Neural progenitor cell (in vitro differentiated cells): Measurements from ENCODE around the gene AASDH. TPM values are rescaled to one million over a fixed set of nuclear protein-coding genes. Genes with fewer than 3 reads are reported as not detected.

Experiments used
- DNase-seq: peaks from one replicate; pipeline ENCODE4 v3.0.0-alpha.2; 2016; ENCODE audit warnings: low spot score
- H2AFZ ChIP-seq: fragments of 200-600 bp; sonication (generic); replicated peaks from 2 replicates; pipeline ENCODE4 v1.6.1; 2016; ENCODE audit warnings: antibody characterized with exemption
- H3F3A ChIP-seq: fragments of 200-600 bp; sonication (generic); 2 replicates; pipeline ENCODE4 v1.6.1; 2016; ENCODE audit warnings: antibody characterized with exemption, low read depth
- H3K27ac ChIP-seq: fragments of 200-600 bp; sonication (generic); 2 replicates; pipeline ENCODE4 v1.5.1; 2016; ENCODE audit warnings: mild to moderate bottlenecking
- H3K27me3 ChIP-seq: fragments of 200-600 bp; sonication (generic); 2 replicates; pipeline ENCODE4 v1.6.1; 2016; ENCODE audit warnings: mild to moderate bottlenecking, moderate library complexity
- H3K36me3 ChIP-seq: fragments of 200-600 bp; sonication (generic); 2 replicates; pipeline ENCODE4 v1.5.1; 2016
- H3K4me1 ChIP-seq: fragments of 200-600 bp; sonication (generic); 2 replicates; pipeline ENCODE4 v1.6.1; 2016; ENCODE audit warnings: mixed run types
- H3K4me2 ChIP-seq: fragments of 200-600 bp; sonication (generic); 2 replicates; pipeline ENCODE4 v1.6.1; 2016
- H3K4me3 ChIP-seq: fragments of 200-600 bp; sonication (generic); 2 replicates; pipeline ENCODE4 v1.5.1; 2016
- H3K79me2 ChIP-seq: fragments of 200-600 bp; sonication (generic); 2 replicates; pipeline ENCODE4 v1.6.1; 2016; ENCODE audit warnings: low read depth
- H3K9ac ChIP-seq: fragments of 200-600 bp; sonication (generic); 2 replicates; pipeline ENCODE4 v1.6.1; 2016
- H3K9me3 ChIP-seq: fragments of 200-600 bp; sonication (generic); 2 replicates; pipeline ENCODE4 v1.5.1; 2016; ENCODE audit warnings: low read depth
- H4K20me1 ChIP-seq: fragments of 200-600 bp; sonication (generic); 2 replicates; pipeline ENCODE4 v1.6.1; 2016; ENCODE audit warnings: low read depth
- H3K27ac Mint-ChIP-seq: 3 replicates; pipeline ENCODE4 v1.8.0; 2021; ENCODE audit warnings: mixed read lengths
- H3K27me3 Mint-ChIP-seq: 2 replicates; pipeline ENCODE4 v1.8.0; 2022; ENCODE audit warnings: low read depth, mild to moderate bottlenecking, inconsistent platforms, moderate library complexity, mixed read lengths; ENCODE audit not compliant: insufficient read depth
- H3K36me3 Mint-ChIP-seq: 3 replicates; pipeline ENCODE4 v1.8.0; 2021; ENCODE audit warnings: mixed read lengths
- H3K4me1 Mint-ChIP-seq: 3 replicates; pipeline ENCODE4 v1.8.0; 2021; ENCODE audit warnings: mixed read lengths
- H3K4me3 Mint-ChIP-seq: 3 replicates; pipeline ENCODE4 v1.8.0; 2021; ENCODE audit warnings: mild to moderate bottlenecking, moderate library complexity, mixed read lengths
- H3K9me3 Mint-ChIP-seq: 3 replicates; pipeline ENCODE4 v1.8.0; 2020; ENCODE audit warnings: mixed read lengths
- EZH2 ChIP-seq: fragments of 200-600 bp; sonication (generic); IDR thresholded peaks from 2 replicates; pipeline ENCODE4 v1.6.1; 2017; ENCODE audit warnings: antibody characterized with exemption, mild to moderate bottlenecking, moderate library complexity
- EZH2phosphoT487 ChIP-seq: fragments of 200-600 bp; sonication (generic); IDR thresholded peaks from 2 replicates; pipeline ENCODE4 v1.6.1; 2017; ENCODE audit warnings: antibody characterized with exemption
- total RNA-seq: library from RNA; depleted of rRNA; stranded (reverse); fragments of >200 nt; gene quantifications from 2 replicates; pipeline ENCODE4 v1.2.3, GENCODE V29; 2015; ENCODE audit warnings: low replicate concordance
- TF ChIP-seq, protein P1 (sequence below): fragments of 200-600 bp; sonication (generic); IDR thresholded peaks from 2 replicates; pipeline ENCODE4 v1.5.1; 2017; ENCODE audit warnings: antibody characterized with exemption, mild to moderate bottlenecking

AASDH gene
- total RNA-seq, 1 donor from 2014 or later, result 33.1 TPM

DNA sequence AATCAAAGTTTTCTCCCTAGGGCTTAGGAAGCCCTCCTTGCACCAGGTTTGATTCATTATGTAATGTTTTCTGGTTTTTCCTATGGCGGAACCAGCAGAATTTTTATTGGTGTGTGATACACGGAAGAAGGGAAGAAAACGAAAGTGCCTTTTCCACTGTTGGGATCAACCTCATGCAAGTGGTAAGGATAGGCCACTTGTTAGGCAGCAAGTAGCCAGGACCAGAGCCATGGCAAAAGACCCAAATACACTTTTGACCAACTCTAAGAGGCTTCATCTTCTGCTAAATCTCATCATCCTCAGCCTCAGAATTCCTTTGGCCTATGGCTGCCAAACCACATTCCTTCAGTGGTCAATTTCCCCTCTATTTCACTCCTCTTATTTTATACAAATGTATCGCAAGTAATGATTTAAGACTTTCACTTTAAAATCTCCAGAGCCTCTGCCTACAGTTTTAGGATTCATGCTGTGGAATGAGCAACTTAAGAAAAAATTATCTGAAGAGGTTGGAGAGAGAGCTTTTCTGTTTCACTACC is 26.9 kb upstream of the AASDH start:
- Histone ChIP-seq H3K27me3 (no peaks in the 10 kb centered on the region), H3F3A (peaks cover 24% of the 10 kb centered on the region), H3K4me2 (no peak overlapping the region), H3K9ac (no peak overlapping the region), H3K79me2 (peaks cover 100% of the 10 kb centered on the region), H3K4me3 (no peak overlapping the region), H4K20me1 (peaks cover 57% of the 10 kb centered on the region), H3K9me3 (no peaks in the 10 kb centered on the region), H3K36me3 (no peaks in the 10 kb centered on the region), H3K4me1 (peaks cover 27% of the 10 kb centered on the region), H3K27ac (no peak overlapping the region), H2AFZ (no peak overlapping the region)
- Mint-ChIP-seq H3K9me3 (no peaks in the 10 kb centered on the region), H3K4me3 (no peak overlapping the region), H3K4me1 (peaks cover 22% of the 10 kb centered on the region), H3K27me3 (no peaks in the 10 kb centered on the region), H3K27ac (no peak overlapping the region), H3K36me3 (no peaks in the 10 kb centered on the region)
- no peak for DNase-seq
- no peak for TF ChIP-seq EZH2phosphoT487
- TF ChIP-seq, protein P1, sequence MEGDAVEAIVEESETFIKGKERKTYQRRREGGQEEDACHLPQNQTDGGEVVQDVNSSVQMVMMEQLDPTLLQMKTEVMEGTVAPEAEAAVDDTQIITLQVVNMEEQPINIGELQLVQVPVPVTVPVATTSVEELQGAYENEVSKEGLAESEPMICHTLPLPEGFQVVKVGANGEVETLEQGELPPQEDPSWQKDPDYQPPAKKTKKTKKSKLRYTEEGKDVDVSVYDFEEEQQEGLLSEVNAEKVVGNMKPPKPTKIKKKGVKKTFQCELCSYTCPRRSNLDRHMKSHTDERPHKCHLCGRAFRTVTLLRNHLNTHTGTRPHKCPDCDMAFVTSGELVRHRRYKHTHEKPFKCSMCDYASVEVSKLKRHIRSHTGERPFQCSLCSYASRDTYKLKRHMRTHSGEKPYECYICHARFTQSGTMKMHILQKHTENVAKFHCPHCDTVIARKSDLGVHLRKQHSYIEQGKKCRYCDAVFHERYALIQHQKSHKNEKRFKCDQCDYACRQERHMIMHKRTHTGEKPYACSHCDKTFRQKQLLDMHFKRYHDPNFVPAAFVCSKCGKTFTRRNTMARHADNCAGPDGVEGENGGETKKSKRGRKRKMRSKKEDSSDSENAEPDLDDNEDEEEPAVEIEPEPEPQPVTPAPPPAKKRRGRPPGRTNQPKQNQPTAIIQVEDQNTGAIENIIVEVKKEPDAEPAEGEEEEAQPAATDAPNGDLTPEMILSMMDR, result no peak

GRCh38 chr4:56410247-56411062 is 23.2 kb upstream of the AASDH start:
- TF ChIP-seq EZH2phosphoT487 (no peak), EZH2 (no peak)
- TF ChIP-seq, protein P1, result no peak
- Mint-ChIP-seq H3K36me3 (peaks cover 9% of the 10 kb centered on the region), H3K4me1 (peaks cover 29% of the 10 kb centered on the region), H3K27me3 (no peaks in the 10 kb centered on the region), H3K4me3 (peak overlapping the region; percentile 81), H3K9me3 (no peaks in the 10 kb centered on the region), H3K27ac (peak overlapping the region; percentile 97)
- H3K4me3 ChIP-seq, result peak overlapping the region; percentile 24
- peak overlapping the region; percentile 77 for H3K27ac ChIP-seq
- H3K4me2 ChIP-seq, result peak overlapping the region; percentile 71
- no peaks in the 10 kb centered on the region for H3K9me3 ChIP-seq
- no peak overlapping the region for H3K9ac ChIP-seq
- H3F3A ChIP-seq, result peaks cover 24% of the 10 kb centered on the region
- no peak overlapping the region for H2AFZ ChIP-seq
- H3K27me3 ChIP-seq, result no peaks in the 10 kb centered on the region
- peaks cover 35% of the 10 kb centered on the region for H4K20me1 ChIP-seq
- peaks cover 27% of the 10 kb centered on the region for H3K4me1 ChIP-seq
- peaks cover 89% of the 10 kb centered on the region for H3K79me2 ChIP-seq
- H3K36me3 ChIP-seq, result peaks cover 13% of the 10 kb centered on the region
- DNase-seq, result peak; percentile 83

GRCh38 chr4:56409511-56410090 is 22.3 kb upstream of the AASDH start:
- Histone ChIP-seq H4K20me1 (peaks cover 32% of the 10 kb centered on the region), H3K9me3 (no peaks in the 10 kb centered on the region), H3K4me1 (peaks cover 27% of the 10 kb centered on the region), H3K27me3 (no peaks in the 10 kb centered on the region), H3K4me3 (no peak overlapping the region), H2AFZ (no peak overlapping the region), H3K27ac (peak overlapping the region; percentile 77), H3K9ac (no peak overlapping the region), H3K4me2 (peak overlapping the region; percentile 71), H3F3A (peaks cover 24% of the 10 kb centered on the region), H3K79me2 (peaks cover 80% of the 10 kb centered on the region), H3K36me3 (peaks cover 13% of the 10 kb centered on the region)
- no peaks in the 10 kb centered on the region for H3K9me3 Mint-ChIP-seq
- no peak for DNase-seq
- H3K27me3 Mint-ChIP-seq, result no peaks in the 10 kb centered on the region
- TF ChIP-seq EZH2, result no peak
- no peak for TF ChIP-seq EZH2phosphoT487
- TF ChIP-seq, protein P1, result no peak
- peak overlapping the region; percentile 97 for H3K27ac Mint-ChIP-seq
- H3K4me3 Mint-ChIP-seq, result no peak overlapping the region
- peaks cover 9% of the 10 kb centered on the region for H3K36me3 Mint-ChIP-seq
- H3K4me1 Mint-ChIP-seq, result peaks cover 29% of the 10 kb centered on the region
